Medulla oblongata (tissue), 1 donor: ENCODE data around the gene AQP12A.

Source experiments
- DNase-seq: peaks from one replicate; pipeline ENCODE4 v3.0.0-alpha.2; 2015; ENCODE audit errors: extremely low spot score

Gene AQP12A

DNA sequence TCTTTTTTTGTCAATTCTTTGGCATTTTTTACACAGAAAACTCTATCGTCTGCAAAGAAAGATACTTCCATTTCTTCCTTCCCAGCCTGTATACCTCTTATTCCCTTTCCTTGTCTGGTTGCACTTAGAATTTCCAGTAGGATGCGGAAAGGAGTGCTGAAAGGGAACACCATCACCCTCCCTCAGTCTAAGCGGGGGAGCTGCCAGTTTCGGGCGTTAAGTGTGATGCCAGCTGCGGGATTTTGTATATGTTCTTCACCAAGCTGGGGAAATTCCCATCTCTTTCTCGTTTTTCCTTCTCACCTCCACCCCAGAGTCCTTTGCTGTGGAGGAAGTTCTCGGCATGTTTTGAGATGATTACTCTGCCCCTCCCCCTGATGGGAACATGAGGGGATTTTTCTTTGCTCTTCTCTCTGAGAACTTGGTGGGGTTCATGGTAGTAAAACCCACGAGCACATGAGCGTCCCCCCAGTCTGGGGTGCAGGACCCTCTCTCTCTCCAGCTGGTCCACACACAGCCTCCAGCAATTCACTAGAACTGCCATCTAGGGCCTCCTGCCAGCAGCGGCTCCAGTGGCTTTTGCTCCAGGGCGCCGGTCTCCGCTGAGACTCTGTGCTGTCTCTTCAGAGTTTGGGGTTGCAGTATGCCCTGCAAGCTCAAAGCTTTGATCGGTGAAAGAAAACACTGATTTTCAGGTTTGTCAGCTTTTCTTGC is 15.5 kb downstream of the AQP12A start:
- no peak for DNase-seq

DNA sequence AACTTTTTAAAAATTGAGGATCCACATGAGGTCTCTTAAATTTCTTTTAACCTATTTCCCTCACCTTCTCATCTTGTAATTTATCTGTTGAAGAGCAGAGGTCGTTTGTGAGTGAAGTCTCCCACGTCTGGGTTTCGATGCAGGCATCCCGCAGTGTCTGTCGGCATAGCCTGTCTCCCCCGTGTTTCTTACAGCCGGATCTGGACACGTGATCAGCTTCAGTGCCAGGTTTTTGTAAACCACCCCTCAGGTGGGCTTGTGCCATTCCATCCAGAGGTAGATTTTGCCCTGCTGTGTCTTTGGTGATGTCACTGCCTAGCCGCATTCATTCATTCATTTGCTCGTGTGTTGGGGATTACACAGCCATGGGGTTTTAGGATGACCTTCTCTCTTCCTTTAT is 16.2 kb downstream of the AQP12A start:
- DNase-seq = no peak

DNA sequence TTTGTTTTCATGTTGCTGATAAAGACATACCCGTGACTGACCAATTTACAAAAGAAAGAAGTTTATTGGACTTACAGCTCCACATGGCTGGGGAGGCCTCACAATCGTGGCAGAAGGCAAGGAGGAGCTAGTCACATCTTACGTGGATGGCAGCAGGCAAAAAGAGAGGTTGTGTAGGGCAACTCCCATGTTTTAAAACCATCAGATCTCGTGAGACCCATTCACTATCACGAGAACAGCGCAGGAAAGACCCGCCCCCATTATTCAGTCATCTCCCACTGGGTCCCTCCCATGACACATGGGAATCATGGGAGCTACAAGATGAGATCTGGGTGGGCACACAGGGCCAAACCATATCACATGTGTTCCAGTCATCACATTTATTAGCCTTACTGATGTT is 16.8 kb downstream of the AQP12A start:
- DNase-seq = no peak

DNA sequence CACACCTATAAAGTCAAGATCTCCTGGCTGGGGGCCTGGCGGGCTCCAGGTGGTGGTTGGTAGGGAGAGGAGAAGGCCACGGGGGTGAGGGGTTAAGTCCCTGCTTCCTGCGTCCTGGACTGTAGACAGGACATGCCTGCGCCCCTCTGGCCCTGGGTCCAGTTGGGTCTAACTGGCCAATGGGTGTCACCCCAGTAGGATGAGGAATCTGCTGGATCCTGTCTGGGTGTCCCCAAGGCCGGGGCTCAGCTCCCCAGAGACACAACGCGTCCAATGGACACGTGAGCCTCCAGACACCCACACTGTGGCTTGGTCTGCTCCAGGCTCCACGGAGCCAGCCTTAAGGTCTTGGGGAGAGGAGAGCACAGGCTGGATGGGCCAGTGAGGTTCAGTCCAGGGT is 19.6 kb downstream of the AQP12A start:
- no peak for DNase-seq

DNA sequence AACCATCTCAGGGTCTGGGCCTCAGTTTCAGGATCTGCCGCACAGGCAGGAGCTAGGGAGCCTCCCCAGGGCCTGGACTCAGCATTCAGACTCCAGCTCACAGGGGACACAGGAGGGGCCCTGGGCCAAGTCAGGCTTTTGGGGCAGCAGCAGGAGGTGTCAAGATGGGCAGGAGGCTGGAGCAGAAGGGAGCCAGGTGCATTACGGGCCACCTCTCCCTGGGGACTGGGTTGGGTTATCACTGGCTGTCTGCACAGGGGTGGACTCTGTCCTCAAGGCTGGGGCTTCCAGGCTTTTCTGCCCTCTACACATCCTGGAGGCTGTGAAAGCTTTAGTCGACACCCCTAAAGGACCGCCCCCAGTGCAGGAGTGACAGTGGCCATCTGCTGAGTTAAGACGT is 20.0 kb downstream of the AQP12A start:
- DNase-seq = no peak

- DNase-seq = no peak
These were observed 20.5 kb downstream of the AQP12A start for GRCh38 chr2:240712121-240712520.

GRCh38 chr2:240713071-240713927 is 21.6 kb downstream of the AQP12A start:
- no peak for DNase-seq

GRCh38 chr2:240713928-240714746 is 22.5 kb downstream of the AQP12A start:
- DNase-seq = no peak

GRCh38 chr2:240714747-240715725 is 23.4 kb downstream of the AQP12A start:
- DNase-seq = no peak

- no peak for DNase-seq
These were observed 24.6 kb downstream of the AQP12A start for GRCh38 chr2:240716130-240716798.

DNA sequence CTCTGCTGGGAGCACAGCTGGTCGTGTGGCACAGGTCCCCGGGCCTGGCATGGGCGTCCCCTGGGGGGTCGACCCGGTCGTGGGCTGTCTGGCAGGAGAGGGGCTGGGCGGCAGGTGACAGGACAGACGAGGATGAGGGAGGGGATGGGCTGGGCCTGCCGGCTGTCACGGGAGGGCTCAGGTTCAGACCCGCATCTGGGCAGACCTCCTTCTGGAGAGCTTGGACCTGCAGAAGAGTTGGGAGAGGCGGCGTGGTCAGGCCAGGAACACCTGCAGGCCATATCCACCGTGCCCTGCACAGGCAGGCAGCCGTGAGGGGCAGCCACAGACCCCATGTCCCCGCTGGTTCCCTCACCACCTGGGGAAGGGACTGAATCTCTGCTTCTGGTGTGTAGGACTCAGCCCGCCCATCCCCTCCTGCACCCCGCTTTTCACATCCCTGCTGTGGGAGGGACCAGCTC is 25.5 kb downstream of the AQP12A start:
- no peak for DNase-seq

DNA sequence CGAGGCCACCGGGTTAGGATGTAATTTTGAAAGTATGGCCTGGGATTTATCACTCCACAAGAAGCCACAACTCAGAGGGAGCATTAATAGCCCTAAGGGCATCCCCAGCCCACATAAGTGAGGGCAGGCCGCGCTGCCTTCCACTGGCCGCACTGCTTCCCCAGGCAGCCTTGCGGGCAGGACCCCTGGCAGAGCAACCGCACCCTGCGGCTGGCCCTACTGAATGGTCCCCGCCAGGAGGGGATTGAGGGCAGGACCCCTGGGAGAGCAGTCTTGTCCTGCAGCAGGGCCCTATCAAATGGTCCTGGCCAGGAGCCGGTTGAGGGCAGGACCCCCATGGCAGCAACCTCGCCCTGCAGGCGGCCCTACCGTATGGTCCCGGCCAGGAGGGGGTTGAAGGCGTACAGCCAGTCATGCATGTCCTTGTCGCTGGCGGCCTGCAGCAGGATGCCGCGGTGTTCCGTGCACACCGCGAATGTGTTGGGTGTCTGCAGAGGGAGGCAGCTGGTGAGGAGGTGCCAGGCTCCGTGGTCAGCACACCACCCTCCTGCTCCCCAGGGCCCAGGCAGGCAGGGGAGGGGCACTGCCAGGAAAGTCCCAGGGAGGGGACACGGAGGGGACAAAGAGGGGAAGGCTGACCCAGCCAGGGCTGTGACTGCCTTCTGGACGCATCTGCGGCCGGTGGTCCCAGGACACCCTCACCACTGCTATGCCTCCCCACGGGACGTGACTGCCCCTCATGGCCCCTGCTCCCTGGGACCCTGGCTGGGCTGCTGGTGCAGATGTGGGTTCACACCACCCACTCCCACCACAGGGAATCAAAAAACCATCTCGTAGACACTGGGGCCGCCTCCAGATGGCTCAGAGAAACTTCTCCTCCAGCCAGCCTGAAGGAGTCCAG is 26.3 kb downstream of the AQP12A start:
- no peak for DNase-seq

GRCh38 chr2:240718896-240719490 is 27.3 kb downstream of the AQP12A start:
- no peak for DNase-seq

- DNase-seq = no peak
These were observed 28.2 kb downstream of the AQP12A start for GRCh38 chr2:240719676-240720545.

DNA sequence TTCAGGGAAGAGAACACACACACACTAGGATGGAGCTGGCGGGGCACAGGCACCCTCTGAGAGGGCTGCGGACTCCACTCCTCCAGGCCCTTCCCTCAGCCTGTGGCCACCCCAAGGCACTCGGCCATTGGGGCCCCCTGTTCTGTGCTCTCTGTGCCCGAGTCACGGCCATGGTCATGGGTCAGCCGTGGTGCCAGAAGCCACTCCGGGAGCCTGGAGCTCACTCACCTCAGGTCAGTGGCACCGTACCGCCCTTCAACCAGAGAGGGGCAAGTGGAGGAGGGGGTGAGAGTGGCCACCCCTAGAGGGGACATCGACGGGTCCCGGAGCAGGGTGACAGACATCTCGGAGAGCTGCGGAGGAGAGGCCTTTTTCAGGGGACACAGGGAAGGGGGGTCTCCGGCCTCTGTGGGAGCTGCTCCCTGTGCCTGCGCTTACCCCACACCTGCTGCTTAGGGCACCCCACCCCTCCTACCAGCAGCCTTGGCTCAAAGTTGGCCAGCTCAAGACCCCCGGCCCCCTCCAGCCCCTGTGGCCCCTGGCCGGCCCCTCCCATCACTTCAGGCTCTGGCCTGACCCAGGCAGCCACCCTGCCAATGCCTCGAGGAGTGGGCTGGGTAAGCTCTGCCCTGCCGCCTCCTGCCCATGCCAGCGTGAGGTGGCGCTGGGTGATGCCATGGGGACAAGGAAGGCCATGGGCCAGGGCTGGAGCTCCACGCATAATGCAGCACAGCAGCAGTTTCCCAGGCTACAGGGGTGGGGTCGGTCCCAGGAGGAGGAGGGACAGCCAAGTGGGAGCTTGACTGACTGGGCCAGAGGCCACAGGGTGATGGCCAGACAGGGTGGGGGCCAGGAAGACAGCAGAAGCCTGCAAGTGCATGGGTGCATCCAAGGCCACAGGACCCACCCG is 29.3 kb downstream of the AQP12A start:
- DNase-seq = peak; percentile 63

GRCh38 chr2:240721596-240722180 is 30.0 kb downstream of the AQP12A start:
- no peak for DNase-seq

DNA sequence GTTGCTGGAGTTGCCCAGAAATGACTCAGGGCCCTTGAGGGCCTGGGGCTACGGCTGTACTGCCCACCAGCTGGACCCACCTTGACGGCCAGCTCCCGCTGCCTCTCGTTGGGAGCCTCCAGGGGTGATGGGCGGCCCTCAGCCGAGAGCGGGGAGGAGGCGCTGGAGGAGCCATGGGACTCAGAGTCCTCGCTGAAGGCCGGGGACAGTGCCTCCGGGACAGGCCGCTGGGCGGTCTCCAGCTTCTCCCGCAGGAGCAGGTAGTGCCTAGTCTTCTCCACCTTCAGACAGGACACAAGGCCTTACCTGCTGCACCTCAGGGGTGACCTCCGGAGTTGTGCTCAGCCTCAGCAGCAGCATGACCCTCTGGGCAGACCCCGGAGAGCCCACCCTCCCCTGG is 30.7 kb downstream of the AQP12A start:
- DNase-seq = no peak
